GM19099 (cell line): Measurements from ENCODE around the gene MRGPRG.

Source experiments
- POLR2A ChIP-seq: IDR thresholded peaks from 3 replicates; pipeline ENCODE4 v1.6.1; 2011; ENCODE audit warnings: low read depth; ENCODE audit not compliant: insufficient read length; ENCODE audit errors: extremely low read depth

The MRGPRG gene

DNA sequence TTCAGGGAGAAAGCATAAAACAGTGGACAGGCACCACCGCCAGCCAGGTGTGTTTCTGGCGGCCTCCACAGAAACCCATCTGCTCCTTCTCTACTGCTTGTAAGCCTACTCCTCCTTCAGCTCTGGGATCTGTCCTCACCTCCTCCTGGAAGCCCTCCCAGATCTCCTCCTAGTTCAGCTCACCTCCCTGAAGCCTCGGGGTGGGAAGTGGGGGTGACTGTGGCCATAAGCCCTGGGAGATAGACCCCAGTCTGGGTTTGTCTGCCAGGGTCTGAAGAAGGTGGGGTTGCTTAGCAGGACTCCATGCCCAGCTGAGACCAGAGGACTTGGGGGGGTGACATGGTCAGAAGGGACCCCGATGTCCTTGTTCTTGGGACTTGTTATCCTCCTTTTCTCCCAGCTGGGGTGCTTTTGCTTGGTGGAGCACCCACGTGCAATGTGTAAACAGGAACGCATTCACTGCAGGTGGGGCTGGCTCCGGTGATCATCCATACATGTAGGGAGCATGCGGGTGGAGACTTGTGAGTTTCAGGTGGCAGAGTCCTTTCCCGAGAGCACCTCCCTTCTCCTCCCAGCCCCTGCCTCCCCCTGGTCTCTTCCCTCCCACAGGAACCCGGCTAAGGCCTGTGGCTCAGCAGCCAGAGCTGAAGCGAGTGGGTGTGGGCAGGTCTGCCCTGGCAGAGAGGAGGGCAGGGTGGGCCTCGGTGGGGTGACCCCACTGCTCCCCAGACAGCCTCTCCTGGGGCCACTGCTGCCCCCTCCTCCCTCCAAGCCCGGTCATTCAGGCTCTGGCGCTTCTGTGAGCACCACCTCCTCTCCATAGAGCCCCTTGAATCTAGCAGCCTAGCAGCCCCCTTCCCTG is 25.9 kb downstream of the MRGPRG start:
- no peak for TF ChIP-seq POLR2A

DNA sequence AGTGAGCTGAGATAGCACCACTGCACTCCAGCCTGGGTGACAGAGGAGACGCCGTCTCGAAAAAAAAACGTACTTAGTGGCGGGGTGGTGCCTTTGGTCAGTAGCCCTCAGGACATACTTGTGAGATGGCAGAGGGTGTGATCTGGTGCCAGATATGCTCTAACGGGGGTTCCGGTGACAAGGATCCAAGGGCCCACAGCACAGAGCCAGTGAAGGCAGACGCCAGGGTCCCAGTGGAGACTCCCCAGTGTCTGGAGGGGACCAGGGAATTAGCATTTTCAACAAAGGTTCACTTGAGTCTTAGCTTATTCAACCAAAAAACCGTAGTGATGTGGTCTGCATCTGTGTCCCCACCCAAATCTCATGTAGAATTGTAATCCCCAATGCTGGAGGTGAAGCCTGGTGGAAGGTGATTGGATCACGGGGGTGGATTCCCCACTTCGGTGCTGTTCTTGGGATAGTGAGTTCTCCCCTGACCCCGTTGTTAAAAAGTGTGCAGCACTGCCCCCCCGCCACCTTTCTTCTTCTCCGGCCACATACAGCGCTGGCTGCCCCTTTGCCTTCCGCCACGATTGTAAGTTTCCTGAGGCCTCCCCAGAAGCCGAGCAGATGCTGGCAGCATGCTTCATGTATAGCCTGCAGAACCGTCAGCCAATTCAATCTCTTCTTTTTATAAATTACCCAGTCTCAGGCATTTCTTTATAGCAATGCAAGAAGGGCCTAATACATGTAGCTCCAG is 26.9 kb downstream of the MRGPRG start:
- TF ChIP-seq POLR2A = no peak

DNA sequence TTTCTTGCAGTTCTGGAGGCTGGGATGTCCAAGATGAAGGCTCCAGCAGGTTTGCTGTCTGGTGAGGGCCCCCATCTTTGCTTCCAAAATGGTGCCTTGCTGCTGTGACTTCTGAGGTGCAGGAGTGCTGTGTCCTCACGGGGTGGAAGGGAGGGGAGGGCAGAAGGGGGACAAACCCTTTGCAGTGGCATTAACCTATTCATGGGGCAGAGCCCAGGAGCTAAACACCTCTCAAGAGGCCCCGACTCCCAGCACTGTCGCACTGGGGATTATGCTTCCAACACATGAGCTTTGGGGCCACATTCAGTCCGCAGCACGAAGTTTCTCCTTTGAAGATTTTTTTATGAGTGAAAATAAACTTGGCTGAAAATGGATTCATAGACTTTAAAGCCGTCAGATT is 28.0 kb downstream of the MRGPRG start:
- TF ChIP-seq POLR2A = no peak

DNA sequence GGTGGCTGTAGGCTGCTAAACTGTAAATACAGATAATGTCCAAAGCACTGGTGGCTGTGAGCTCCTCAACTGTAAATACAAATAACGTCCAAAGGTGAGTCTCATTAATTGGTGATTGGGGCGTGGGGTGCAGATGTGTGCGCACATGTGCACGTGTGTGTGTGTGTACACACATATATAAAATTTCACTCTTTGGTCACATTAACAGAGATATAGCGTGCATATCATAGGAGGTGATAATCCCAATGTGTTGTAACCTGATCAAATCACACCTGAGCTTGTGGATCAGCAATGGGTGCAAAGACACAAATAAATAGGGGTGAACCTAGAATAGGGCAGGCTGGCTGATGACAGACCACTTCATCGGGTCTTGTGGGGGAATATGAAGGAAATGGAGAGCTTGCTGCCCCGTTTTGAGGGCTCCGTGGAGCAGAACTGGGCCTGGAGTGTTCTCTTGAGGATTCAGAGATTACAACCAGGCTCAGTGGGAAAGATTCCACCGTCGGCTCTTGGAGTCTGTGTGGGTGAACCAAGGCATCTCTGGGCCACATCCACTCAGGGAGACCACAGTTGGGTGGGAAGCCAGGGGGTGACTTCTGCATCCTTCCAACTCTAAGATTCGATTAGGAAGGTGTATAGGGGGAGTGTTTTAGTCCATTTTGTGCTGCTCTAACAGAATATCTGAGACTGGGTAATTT is 28.6 kb downstream of the MRGPRG start:
- no peak for TF ChIP-seq POLR2A

DNA sequence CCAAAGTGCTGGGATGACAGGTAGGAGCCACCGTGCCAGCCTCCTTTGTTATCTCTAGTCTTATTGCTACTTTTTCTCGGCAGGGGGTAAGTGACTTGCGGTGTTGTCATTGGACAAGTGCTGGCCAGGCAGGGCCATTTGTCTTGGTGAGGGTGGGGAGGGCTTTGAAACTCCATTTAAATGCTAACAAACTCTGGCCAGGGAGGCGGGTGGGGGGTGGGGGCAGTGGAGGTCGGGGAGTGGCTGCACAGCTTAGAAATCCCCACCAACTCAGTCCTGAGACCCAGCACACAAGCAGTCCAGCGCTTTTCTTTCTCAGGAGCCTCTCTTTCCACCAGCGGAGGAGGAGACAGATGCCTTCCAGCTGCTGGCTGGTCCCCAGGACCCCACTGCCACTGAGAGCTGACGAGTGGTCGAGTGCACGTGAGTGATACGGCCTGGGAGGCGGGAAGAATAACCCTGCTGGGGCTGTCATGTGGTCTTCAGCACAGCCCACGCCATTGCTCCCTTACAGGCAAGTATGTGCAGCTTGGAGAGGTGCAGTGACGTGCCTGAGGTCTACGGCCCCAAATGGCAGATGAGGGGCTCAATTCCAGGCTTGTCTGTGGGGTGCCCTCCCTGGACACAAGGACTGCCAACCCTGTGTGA is 29.3 kb downstream of the MRGPRG start:
- no peak for TF ChIP-seq POLR2A

- TF ChIP-seq POLR2A = no peak
Observed at GRCh38 chr11:3188496-3189195, 30.0 kb downstream of the MRGPRG start.

DNA sequence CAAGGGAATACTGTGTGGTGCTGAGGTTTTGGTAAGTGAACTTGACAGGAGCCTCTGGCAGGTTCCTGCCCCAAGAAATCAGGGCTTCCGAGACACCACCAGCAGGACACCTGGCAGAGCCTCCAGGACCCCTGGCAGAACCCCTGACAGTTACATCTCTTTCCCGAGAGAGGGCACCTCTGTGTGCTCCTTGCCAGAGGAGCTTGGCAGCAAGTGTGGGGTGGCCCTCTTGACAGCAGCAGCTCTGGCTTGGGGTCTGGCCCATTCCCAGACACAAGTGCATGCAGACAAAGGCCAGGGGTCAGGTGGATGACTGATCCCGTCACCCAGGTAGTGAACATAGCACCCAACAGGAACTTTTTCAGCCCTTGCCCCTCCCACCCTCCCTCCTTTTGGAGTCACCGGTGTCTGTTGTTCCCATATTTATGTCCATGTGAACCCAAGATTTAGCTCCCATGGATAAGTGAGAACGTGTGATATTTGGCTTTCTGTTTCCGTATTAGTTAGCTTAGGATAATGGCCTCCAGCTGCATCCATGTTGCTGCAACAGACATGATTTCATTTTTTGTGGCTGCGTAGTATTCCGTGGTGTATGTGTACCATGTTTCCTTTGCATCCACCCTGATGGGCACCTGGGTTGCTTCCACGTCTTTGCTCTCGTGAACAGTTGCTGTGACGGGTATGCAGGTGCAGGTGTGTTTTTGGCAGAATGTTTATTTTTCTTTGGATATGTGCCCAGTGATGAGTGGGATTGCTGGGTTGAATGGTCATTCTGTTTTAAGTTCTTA is 32.3 kb downstream of the MRGPRG start:
- no peak for TF ChIP-seq POLR2A

DNA sequence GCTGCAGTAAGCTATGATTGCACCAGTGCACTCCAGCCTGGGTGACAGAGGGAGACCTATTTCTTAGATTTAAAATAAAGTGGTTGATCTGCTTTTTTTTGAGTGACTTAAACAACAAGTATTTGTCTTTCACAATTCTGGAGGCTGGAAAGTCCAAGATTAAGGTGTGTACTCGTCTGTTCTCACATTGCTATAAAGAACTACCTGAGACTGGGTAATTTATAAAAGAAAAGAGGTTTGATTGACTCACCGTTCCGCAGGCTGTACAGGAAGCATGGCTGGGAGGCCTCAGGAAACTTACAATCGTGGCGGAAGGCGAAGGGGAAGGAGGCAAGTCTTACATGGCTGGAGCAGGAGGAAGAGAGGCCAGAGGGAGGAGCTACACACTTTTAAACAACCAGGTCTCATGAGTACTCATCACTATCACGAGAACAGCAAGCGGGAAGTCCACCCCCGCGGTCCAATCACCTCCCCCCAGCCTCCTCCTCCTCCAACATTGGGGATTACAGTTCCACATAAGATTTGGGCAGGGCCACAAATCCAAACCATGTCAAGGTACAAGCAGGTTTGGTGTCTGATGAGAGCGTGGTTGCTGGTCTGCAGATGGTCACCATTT is 33.8 kb downstream of the MRGPRG start:
- TF ChIP-seq POLR2A = no peak

DNA sequence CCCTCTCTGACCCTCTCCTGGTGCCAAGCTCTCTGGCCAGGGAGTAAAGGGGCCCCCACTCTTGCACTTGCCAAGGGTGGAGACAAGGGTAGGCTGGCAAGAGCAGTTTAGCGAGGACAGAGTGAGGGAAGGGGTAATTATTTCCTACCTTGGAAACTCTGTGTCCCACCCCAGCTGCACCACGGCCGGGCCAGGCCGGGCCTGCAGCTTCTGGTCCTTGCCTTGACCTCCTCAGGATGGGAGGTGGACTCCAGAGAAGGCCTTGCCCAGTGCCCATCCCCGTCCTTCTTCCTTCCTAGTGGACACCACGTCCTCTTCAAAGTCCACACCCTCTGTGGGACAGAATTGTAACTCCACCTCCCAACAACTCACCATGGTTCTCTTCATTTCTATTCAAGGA is 35.1 kb downstream of the MRGPRG start:
- no peak for TF ChIP-seq POLR2A

DNA sequence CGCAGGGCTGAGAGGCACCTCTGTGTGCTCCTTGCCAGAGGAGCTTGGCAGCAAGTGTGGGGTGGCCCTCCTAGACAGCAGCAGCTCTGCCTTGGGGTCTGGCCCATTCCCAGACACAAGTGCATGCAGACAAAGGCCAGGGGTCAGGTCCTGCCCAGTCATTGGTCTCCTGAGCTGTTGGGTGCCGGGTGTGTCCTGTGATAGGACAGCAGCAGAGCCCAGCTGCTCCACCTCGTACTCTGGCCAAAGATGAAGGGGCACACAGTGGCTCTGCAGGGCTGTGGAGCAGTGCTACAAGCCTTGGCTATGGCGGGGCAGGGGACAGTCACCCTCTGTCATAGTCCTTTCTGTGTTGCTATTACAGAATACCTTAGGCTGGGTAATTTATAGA is 36.2 kb downstream of the MRGPRG start:
- no peak for TF ChIP-seq POLR2A

- no peak for TF ChIP-seq POLR2A
Observed at GRCh38 chr11:3181725-3182461, 36.7 kb downstream of the MRGPRG start.

GRCh38 chr11:3180869-3181268 is 37.7 kb downstream of the MRGPRG start:
- TF ChIP-seq POLR2A = no peak

- TF ChIP-seq POLR2A = no peak
Observed at GRCh38 chr11:3178349-3178748, 40.3 kb downstream of the MRGPRG start.
